IPS-NIHi7 (cell line): Measurements from ENCODE around the gene PDE3B.
"Not testable (repeated sequence)": the region's sequence is repeated elsewhere in the genome, so short reads cannot be mapped to it uniquely, and the experiment has no call there.

Experiments
- DNase-seq: peaks from one replicate; pipeline ENCODE4 v3.0.0; 2012; ENCODE audit warnings: mixed read lengths; ENCODE audit errors: extremely low spot score

Gene PDE3B

DNA sequence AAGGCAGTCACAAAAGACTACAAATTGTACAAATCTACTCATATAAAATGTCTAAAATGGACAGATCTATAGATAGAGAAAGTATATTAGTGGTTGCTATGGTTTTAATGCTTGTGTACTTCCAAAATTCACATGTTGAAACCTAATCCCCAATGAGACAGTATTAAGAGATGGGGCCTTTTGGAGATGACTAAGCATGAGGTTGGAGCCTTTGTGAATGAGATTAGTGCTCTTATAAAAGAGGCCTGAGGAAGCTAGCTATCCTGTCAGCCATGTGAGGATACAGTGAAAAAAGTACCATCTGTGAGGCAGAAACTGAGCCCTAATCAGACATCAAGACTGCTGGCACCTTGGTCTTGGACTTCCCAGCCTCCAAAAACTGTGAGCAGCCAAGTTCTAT, 165.9 kb downstream of the PDE3B start:
- no peak for DNase-seq

DNA sequence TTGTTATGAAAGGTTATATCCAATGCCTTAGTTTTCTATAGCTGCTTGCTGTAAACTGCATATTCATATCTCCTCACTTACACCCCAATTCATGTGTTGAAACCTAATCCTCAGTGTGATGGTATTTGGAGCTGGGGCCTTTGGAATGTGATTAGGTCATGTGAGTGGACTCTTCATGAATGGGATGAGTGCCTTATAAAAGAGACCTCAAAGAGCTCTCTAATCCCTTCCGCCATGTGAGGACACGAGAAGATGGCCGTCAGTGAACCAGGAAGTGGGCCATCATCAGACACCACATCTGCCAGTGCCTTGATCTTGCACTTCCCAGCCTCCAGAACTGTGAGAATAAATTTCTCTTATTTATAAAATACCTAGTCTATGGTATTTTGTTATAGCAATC, 169.2 kb downstream of the PDE3B start:
- DNase-seq, result no peak

- no peak for DNase-seq
Observed at GRCh38 chr11:14813516-14813915, 169.9 kb downstream of the PDE3B start.

- no peak for DNase-seq
Observed at GRCh38 chr11:14818779-14819178, 175.2 kb downstream of the PDE3B start.

GRCh38 chr11:14819596-14819995, 176.0 kb downstream of the PDE3B start:
- DNase-seq, result no peak

DNA sequence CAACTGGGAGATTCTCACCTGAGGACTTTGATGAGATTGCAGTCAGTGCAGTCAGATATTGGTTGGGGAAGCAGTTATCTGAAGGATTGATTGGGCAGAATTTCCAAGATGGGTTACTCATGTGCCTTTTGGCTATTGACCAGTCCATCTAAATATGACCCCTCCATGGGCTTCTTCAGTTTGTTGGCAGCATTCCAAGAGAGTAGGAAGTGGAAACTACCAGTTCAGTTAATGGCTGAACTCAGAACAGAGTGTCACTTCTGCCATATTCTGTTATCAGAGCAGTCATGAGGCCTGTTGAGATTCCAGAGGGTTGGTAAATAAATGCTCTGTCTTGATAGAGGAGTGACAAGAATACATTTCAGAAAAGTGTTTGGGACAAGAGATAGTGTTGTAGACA, 177.4 kb downstream of the PDE3B start:
- no peak for DNase-seq

GRCh38 chr11:14826600-14826999, 183.0 kb downstream of the PDE3B start:
- DNase-seq, result no peak

- DNase-seq, result no peak
Observed at GRCh38 chr11:14835496-14836492, 192.2 kb downstream of the PDE3B start.

DNA sequence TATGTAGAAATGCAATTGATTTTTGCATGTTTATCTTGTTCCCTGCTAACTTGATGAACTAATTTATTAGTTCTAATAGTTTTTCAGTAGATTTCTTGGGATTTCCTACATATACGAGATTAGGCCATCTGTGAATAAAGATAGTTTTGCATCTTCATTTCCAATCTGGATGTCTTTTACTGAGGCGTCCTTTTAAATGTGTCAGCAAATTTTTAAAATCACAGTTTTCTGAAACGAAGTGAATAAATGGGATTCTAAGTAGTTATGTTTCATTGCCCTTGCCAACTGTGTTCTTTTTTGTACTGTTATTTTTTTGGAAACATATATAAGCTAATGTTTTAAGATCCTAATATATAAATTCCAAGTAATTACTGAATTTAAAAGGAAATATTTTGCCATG, 198.4 kb downstream of the PDE3B start:
- no peak for DNase-seq

DNA sequence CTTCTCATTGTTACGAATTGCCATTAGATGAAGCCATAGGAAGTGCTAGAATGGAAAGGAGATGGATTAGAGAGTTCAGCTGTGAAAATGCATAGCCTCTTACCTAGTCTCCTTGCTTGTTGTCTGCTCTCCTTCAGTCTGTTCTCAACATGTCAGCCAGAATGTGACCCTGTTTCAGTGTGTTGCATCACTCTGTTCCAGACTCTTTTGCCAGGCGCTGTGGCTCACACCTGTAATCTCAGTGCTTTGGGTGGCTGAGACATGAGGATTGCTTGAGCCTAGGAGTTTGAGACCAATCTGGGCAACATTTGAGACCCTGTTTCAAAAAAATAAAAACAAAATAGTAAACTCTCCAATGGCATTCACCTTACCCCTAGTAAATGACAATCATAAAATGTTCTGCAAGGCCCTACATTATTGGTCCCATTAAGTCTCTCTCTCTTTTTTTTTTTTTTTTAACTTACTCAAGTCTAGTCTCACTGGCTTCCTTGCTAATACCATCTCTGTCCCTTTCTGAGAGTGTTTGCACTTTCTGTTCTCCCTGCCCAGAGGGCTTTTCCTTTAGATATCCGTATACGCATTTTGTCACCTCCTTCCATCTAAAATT, 209.1 kb downstream of the PDE3B start:
- DNase-seq, result no peak

GRCh38 chr11:14854057-14854456, 210.5 kb downstream of the PDE3B start:
- no peak for DNase-seq

- DNase-seq, result no peak
Observed at GRCh38 chr11:14855890-14856289, 212.3 kb downstream of the PDE3B start.

- no peak for DNase-seq
Observed at GRCh38 chr11:14857621-14858020, 214.0 kb downstream of the PDE3B start.

- no peak for DNase-seq
Observed at GRCh38 chr11:14858404-14858803, 214.8 kb downstream of the PDE3B start.

- DNase-seq, result no peak
Observed at GRCh38 chr11:14860511-14860910, 216.9 kb downstream of the PDE3B start.

DNA sequence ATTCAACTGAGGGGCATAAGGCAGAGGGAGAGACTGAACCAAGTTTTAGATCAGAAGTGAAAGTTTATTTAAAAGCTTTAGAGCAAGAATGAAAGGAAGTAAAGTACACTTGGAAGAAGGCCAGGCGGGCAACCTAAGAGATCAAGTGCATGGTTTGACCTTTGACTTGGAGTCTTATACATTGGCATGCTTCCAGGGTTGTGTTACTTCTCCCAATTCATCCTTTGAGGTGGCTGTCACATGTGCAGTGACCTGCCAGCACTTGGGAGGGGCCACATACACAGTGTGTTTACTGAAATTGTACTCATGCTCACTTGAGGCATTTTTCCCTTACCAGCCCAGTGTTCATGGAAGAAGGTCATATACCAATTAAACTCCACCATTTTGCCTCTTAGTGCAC, 218.1 kb downstream of the PDE3B start:
- no peak for DNase-seq

DNA sequence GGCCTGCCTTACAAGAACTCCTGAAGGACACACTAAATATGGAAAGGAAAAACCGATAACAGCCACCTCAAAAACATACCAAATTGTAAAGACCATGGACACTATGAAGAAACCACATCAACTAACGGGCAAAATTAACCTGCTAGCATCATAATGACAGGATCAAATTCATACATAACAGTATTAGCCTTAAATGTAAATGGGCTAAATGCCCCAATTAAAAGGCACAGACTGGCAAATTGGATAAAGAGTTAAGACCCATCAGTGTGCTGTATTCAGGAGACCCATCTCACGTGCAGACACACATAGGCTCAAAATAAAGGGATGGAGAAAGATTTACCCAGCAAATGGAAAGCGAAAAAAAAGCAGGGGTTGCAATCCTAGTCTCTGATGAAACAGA, 220.2 kb downstream of the PDE3B start:
- not testable (repeated sequence) for DNase-seq

GRCh38 chr11:14872032-14872431, 228.4 kb downstream of the PDE3B start:
- no peak for DNase-seq

DNA sequence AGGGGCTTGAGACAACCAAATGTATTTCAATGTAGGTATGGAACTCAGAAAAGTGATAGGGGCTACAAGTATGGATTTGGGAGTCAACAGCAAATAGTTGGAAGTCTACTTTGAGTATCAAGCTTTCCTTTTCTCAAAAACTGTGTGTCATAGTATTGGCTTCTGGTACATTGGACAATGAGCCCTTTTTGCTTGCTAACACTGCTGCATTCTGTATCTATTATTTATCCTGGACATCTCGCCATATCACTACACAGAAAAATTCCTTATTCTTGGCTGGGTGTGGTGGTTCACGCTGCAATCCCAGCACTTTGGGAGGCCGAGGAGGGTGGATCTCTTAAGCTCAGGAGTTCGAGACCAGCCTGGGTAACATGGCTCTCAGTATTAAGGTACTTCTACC, 230.0 kb downstream of the PDE3B start:
- DNase-seq, result no peak

DNA sequence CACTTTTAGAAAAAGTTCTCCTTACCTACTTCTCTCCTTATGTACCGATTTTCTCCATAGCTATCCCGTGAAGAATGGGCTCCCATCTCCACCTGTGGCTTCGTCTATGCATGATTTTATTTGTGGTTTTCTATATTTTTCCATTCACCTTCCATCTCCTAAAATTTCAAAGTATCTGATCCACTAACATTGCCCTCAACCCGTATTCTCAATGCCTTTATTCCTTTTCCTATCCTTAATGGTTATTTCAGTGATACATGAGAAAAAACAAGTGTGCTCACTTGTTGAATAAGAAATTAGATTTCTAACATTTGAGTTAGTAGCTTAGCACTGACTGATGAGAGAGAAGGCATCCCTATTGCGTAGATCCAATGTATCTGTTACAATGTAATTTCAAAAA, 231.6 kb downstream of the PDE3B start:
- no peak for DNase-seq

GRCh38 chr11:14881576-14882193, 238.1 kb downstream of the PDE3B start:
- no peak for DNase-seq

DNA sequence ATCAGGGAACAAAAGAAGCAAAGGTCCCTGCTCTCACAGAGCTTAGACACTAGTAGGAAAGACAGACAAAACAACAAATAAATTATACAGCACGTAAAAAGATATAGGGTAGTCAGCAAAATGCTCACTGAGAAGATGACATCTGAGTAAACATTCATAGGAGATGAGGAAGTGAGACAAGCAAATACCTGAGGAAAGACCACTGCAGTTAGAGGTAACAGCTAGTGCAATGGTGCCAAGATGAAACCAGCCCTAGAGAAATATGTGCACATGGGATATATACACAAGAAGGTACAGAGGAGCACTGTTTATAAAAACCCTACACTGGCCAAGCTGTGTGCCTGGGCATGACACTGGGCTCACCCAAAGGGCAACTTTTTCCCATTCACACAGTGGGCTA, 238.6 kb downstream of the PDE3B start:
- DNase-seq, result no peak

DNA sequence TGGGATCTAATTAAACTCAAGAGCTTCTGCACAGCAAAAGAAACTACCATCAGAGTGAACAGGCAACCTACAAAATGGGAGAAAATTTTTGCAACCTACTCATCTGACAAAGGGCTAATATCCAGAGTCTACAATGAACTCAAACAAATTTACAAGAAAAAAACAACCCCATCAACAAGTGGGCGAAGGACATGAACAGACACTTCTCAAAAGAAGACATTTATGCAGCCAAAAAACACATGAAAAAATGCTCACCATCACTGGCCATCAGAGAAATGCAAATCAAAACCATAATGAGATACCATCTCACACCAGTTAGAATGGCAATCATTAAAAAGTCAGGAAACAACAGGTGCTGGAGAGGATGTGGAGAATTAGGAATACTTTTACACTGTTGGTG, 240.1 kb downstream of the PDE3B start:
- DNase-seq, result not testable (repeated sequence)
